ENCODE results near the gene FNDC3B.

FNDC3B gene

DNA sequence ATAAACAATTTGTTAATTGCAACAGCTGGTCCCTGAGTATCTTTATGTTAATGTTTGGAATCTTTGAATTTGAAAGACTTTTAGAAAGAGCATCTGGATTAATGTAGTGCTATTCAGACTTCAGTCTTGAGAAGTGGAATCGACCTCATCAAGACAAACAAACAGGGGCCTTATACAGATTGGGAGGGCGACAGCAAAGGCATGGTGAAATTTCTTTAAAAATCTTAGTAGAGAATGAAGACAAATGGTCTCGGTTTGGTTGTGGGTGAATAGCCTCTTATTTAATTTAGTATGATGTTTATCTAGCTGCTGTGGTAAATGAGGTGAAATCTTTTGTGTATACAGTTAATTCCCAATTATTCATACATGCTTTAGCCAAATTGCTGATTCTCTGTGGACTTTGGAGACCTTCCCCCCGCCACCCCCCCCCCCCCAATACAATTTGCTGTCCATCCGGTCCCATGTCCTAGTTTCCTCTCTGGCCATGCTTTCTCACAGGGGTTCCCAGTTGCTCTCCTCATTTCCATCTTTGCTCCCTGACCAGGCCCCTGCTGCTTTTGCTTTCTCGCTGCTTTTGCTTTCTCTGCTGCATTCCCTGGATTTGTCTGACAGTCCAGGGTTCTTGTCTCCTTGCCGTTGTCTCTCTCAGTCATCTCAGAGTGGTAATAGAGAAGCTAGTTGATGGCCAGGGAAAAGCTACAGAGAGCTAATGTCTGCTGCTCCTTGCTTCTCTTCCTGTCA is 135.3 kb downstream of the FNDC3B start:
- DNase-seq: no peak

DNA sequence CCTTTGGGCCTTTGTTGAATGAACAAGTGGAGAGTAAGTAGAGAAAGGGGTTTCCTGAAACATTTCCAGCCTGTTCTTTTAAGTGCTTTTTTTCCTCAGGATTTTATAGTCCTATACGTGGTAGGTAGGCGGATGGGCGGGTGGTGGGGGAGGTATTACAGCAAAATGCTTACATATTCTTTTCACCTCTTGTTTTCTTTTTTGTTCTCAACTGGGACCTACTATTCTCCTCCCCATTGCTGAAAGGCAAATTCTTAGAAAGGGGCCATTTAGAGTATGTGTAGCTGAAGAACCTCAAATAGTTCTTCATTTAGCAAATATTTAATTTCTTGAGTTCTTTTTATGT is 135.8 kb downstream of the FNDC3B start:
- DNase-seq: no peak

DNA sequence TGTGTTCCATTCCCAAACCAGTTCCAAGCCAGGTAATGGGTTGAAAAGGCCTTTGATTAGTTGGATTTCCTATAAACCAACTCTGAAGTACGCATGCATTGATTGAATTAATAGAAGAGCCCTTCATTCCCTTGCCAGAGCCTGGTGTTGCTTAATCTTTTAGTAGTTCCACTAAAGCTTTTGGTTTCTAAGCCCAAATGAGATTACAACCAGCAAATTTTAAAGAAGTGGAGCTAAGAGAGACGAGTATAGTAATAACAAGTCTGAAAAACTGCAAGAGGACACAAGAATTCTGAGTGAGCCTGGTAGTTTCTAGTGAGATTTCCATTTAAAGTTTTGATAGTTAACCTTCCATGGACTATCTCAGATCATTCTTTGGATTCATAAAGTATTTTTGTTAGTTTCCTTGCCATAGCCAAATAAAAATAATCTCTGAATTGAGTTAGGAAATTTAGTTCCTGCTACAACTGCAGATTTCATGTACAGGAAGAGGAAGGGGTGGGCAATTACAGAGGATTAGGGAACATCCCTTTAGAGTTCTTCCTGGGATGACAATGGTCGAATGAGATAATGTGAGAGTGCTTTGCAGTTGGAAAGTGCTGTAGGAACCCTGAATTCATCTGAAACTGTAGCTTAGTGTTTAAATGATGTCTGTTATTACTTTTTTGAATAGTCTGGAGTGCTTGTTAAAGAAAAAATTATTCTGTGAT is 136.8 kb downstream of the FNDC3B start:
- no peak for DNase-seq

DNA sequence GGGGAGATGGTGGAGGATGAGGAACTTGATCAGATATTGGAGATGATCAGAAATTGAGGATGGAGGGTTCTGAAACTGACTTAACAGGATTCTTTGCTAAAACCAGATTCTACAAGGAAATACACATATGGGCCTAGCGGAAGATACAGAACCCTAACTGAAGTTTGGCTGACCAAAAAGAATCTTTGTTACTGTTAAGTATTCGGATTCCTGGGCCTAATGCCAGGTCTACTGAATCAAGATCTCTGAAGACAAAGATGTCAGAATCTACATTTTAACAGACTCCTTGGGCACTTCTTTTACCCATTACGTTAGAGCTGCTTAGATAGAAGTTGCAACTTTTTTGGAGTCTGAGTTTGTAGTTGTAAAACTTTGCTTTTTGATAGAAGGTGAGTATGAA is 137.7 kb downstream of the FNDC3B start:
- DNase-seq: no peak

DNA sequence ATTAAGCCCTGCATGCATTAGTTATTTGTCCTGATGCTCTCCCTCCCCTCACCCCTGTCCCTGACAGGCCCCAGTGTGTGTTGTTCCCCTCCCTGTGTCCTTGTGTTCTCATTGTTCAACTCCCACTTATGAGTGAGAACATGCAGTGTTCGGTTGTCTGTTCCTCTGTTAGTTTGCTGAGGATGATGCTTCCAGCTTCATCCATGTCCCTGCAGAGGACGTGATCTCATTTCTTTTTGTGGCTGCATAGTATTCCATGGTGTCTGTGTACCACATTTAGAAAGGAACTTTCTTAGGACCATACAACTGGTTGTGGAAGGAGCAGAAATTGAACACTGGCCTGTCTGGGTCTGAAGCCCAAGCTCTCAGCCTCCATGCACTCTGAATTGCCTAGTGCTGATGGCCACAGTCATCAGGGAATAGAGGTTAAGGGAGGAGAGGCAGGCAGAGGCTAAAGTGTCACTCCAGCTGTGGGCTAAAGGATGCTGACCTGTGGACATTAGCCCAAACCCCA is 138.5 kb downstream of the FNDC3B start:
- DNase-seq: no peak

DNA sequence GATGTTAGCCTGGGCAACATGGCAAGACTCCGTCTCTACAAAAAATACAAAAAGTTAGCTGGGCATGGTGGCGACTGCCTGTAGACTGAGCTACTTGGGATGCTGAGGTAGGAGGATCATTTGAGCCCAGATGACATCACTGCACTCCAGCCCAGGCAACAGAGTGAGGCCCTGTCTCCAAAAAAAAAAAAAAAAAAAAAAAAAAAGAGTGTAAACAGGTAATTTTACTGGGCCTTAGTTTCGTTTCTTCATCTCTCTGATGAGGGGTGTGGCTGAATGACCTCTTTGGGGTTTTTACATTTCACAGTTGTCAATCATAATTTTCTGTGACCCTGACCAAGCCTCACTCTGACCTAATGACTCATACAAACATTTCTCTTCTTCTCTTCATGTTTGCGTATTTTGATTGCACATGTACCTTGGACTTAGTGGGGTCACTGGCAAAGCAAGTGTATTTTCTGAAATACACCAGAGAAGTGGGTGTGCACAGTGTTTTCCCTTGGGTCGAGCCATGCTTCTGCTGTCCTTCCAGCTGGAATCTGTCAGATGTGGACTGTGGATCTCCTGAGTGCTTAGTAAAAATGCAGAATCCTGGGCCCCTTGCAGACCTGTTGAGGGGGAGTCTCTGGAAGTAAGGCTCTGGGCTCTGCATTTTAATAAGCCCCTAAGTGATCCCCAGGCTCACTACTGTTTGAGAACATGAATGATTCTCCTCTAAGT is 140.5 kb downstream of the FNDC3B start:
- DNase-seq: no peak

DNA sequence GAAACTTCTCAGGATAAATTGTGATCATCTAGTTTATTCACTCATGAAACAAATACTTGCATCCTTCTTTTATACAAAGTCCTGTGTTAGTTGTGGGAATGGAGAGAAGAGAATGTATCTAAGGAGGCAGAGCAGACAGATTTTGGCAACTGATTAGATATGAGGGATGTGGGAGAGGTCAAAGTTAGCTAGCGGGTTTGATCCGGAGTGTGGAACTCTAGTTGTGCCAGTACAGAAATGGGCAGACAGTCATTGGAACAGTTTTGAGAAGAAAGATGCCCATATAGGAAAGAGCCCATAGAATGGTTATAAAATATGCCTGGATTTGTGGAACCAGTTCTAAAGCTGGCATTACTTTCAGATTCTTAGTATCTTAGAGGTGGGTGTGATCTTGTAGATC is 141.1 kb downstream of the FNDC3B start:
- no peak for DNase-seq

DNA sequence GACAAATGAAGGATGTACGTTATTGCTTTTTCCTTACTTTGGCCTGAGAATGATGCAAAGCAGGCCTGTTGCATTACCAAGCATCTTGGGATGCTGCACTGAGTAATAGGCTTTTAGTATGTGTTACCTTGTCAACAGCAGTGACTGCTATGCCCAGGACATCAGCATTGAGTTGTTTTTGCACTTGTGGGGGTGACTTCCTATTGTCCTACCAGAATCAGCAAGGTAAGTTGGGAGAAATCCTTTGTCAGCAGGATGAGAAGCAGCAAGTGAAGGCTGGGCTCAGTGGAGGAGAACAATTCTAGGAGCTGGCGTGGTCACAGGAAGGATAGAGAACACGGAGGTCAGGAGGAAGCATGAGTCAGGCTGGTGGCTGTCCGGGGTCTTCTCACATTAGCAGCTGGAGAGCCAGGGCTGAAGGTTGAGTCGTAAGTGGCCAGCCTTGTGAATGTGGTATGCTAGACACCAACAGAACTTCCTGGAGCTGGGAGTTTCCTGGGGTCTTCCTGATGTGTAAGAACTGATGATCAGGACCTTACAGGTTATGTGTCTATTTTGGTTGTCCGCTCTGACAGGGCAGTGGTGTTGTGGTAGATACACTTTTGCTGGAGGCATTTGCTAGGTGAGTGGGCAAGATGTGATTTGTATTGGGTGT is 142.7 kb downstream of the FNDC3B start:
- DNase-seq: no peak

DNA sequence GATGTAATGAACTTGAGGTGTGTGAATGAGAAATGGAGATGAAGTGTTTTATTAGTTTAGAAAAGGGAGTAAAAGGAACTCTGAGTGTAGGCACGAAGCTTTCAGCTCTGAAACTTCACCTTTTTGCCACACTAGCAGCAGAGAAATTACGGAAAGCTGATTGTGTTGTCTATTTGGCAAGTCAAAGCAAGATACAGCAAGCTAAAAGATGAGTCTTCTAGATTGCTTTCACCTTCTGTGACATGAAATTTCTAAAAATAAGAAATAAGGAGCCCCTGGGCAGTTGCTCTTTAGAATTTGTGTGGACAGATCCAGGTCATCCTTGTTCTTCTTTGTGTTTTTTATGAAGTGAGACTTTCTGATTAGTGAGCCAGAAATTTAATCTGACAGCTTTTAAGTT is 143.4 kb downstream of the FNDC3B start:
- DNase-seq: no peak

DNA sequence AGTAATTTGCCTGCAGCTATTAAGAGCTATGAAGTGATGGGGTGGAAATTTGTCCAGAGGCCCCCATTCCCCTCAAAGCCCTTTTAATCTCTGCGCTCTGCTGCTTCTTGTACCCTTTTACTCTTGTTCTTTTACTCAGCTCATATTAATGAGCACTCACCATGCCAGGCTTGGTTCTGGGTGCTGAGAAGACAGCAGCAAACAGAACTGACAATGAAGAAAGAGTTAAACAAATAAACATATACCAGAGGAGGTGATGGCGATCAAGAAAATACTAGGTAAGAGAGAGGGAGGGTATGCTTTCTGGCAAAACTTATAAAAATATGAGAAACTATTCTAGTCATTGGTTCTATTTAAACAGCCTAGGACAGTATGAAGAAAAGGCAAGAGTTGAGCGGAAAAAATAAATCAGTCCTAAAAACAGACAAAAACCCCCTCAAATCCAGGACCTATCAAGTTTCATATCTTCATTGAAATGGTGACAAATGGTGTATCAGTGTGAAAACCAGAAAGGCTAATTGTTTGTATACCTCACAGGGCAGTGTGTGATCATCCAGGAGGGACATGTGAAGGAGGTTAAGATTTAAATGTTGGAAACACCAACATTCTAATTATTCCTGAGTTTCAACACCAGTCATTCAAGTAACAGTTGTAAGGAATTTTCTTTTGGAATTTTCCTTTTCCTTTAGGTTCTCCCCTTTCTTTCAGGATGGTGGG is 144.9 kb downstream of the FNDC3B start:
- DNase-seq: no peak

DNA sequence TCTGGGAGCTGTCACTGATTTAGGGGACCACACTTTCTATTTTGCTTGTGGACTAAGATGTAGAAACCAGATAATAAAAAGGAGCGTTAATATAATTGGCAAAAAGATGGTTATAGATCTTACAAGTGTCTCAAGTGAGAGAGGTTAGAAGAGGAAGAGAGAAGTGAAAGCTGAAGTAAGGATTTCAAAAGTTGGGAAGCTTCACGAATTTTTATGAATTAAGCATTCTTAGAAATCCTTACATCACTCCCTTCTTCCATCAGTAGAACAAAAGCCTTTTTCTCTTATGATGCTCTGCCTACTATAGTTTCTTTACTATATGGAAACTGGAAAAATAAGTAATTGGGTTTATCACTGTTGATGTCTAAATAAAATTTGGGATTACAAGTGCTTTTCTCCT is 146.5 kb downstream of the FNDC3B start:
- DNase-seq: no peak

DNA sequence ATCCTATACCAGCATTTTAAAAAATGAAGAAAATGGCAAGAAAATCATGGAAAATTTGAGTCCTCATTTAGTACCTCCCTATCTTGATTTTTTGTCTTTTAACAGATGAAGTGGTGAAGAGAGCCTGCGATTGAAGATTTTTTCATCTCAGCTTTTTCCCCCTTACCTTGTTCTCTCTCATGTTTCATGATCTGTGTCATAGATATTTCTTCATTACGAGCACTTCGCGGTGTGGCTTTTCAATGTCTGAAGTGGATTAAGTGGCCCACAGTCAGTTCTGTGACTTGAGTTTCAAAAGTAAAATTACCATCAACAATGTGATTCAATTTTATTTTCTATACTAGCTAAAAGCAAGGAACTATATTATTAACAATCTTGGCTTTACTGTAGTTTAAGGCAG is 147.2 kb downstream of the FNDC3B start:
- no peak for DNase-seq

DNA sequence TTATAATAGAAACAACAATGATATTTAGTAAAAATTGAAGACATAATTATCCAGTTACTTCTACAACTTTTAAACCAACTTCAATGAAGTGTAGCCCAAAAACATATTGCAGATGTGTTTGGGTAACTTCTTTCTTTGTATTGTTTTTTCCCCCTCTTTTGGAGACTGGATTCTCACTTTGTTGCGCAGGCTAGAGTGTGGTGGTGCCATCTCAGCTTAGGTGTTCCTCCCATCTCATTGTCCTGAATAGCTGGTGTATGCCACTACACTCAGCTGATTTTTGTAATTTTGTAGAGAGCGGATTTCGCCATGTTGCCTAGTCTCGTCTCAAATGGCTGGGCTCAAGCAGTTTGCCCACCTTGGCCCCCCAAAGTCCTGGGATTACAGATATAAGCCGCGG is 148.1 kb downstream of the FNDC3B start:
- no peak for DNase-seq

DNA sequence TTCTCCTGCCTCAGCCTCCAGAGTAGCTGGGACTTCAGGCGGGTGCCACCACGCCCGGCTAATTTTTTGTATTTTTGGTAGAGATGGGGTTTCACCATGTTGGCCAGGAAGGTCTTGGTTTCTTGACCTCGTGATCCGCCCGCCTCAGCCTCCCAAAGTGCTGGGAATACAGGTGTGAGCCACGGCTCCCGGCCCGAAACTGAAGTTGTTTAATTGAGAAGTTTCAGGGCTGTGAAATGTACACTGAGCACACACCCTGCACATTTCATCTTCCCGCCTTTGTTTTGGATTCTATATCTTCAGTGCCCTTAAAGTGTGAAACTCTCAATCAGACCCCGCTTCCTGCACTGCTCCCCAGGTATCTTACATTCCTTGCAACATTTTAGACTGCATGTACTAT is 149.1 kb downstream of the FNDC3B start:
- no peak for DNase-seq

DNA sequence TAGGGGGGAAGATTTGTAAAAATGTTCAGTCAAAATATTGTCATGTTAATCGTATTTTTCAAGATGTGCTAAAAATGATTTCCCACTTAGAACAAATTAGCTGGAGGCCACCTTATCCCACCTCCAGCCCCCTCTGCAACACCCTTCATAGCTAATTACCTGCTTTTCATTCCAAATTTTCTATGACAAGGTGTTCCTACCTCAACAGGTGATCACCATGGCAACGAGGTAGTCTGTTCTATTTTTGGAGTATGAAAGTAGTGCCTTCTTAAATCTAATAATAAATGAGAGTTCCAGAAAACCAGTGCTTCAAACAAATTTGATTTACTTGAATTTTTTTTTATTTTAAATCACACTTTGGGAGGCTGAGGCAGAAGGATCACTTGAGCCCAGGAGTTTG is 149.8 kb downstream of the FNDC3B start:
- DNase-seq: no peak

DNA sequence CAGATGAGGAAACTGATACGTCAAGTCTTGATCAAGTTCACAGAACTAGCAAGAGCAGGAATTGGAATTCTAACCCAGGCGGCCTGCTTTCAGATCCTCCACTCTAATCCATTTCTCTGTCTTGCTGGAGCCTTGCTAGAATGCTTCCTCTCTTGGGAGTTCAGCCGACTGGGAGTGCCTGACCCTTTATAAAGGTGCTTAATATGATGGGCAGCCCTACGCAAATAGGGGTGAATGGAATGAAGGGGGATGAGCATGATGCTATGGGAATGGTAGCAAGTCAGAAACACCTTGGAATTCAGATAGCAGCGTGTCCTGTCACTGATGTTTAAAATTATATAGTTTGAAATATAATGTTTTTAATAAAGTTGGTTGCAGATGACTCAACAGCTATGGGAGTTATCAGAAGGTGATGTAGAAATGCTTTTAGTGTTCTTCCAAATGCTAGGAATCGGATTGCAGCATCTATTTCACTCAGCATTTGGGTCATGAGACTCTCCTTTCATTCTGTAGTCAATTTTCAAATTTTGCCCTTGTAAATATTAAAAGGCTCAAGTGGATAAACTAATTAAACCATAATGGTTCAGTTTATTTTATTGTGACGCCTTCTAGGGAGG is 150.7 kb downstream of the FNDC3B start:
- DNase-seq: no peak

DNA sequence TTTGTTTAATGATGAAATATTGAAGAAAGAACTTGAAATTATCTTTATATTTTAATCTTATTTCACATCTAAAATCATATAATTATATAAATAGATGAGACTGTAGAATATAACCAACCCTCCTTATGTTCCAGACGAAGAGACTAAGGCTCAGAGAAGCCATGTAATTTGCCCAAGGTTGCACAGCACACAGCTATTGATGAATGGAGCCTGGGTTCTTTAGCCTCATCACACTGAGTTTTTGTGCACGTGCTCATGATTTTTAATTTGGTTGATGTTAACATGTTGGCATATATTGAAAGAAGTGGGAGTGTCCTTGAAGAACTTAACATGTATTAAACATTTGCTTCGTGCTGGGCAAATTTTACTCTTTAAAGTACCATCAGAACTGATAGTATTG is 151.6 kb downstream of the FNDC3B start:
- DNase-seq: no peak

DNA sequence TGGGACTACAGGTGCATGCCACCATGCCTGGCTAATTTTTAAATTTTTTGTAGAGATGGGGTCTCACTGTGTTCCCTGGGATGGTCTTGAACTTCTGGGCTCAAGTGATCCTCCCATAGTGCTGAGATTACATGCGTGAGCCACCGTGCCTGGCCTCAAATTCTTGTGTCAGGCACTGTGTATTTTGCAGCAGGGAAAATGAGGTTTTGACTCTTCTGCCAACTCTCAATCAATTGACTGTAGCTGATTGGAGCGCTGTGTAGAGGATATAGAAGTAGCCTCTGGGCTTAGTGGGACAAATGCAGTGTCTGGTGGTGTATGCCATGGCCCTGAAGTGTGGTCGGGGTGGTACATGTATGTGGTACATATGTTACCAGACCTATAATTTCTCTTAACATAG is 152.3 kb downstream of the FNDC3B start:
- no peak for DNase-seq

DNA sequence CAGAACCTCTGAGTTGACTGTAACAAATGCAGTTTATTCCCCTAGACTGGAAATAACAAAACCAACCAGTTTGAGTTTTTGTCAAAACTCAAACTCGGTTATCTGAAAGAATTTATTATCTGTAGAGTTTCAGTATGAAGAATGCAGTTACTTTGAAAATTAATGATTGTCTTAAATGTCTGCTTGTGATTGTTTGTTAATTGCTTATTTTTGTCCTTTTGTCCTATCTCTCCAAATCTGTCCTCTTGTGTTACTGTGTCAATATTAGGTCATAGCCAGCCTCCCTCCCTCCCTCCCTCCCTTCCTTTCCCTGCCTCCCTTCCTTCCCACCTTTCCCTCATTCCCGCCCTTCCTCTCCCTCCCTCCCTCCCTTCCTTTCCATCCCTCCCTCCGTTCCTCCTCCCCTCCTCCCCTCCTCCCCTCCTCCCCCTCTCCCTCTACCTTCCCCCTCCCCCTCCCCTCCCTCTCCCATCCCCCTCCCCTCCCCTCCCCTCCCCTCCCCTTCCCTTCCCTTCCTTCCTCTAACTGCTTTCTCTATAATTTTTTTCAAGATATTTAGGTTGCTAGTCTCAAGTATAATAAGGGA is 153.5 kb downstream of the FNDC3B start:
- DNase-seq: no peak

DNA sequence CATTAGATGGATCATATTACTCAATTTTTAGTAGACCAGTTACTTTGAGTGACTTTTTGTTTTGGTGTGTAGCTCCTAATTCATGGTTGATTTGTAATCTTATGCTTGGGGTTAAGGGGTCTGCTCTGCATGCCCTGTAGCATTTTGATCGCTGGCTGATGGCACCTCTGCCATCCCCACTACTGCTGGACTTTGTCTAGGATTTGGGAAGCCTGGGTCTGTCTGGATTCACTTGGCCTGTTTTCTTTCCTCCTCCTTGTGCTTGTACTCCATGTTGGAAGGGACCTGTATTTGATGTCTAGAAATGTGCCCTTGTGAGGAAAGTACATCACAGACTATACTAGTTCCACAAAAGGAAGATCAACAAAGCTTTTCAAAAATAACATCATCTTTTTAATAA is 154.1 kb downstream of the FNDC3B start:
- DNase-seq: no peak

DNA sequence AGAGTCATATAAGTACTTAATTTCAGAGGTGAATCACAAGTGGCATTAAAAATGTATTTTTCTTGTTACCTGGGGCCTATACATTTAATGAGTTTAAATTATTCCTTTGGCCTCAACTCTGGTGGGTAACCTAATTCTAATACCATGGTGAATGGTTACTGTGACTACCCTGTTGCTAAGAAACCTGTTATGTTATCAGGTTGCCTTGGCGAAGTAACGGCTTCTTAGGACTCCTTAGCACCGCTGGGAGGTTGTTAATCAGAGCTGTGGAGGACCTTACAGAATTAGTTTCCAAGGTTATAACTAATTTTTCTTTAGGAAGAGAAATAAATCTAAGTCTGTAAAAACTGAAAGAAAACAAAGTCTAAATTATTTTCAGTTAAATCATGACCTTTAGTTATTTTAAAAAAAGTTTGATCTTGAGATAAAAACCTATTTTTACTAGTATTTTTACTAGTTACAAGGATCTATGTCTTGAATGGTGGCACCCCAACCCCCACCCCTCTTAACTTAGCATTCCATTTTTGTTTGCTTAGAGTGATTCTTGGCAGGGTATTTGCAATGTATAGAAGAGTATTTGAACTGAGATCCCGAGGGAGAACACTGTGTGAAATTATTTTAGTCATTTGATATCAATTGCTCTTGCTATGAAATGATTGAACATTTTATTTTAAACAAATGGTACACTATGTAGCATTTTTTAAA is 155.5 kb downstream of the FNDC3B start:
- DNase-seq: no peak
